CD14-positive monocyte (primary cell): Measurements from ENCODE around the gene UNC45B. TPM values are rescaled to one million over a fixed set of nuclear protein-coding genes. Genes with fewer than 3 reads are reported as not detected.
"Not testable (repeated sequence)": the region's sequence is repeated elsewhere in the genome, so short reads cannot be mapped to it uniquely, and the experiment has no call there.

Source experiments
- DNase-seq, 3 donors: peaks; one replicate each; pipeline ENCODE4 v3.0.0-alpha.2; 2011 to 2022
- H2AFZ ChIP-seq: 2 replicates; pipeline ENCODE4 v1.6.0; 2012; ENCODE audit warnings: mild to moderate bottlenecking, low read depth, low read length, inconsistent platforms; ENCODE audit not compliant: insufficient read depth, poor library complexity, severe bottlenecking
- H3K27ac ChIP-seq, 2 donors: 1 replicate in 1 of 2; 2 replicates in 1 of 2; pipeline ENCODE4 v1.5.1; 2012 to 2013; ENCODE audit warnings: low read length in 2 of 2, control low read depth in 1 of 2, inconsistent platforms in 1 of 2, low read depth in 1 of 2, mild to moderate bottlenecking in 1 of 2
- H3K27me3 ChIP-seq, 2 donors: one replicate each; pipeline versions ENCODE4 v1.6.0 to v1.6.1; 2011 to 2013; ENCODE audit warnings: low read length in 2 of 2; ENCODE audit not compliant: control insufficient read depth in 2 of 2, insufficient read depth in 2 of 2
- H3K36me3 ChIP-seq, 2 donors: replicated peaks in 1 of 2; 1 replicate in 1 of 2; 2 replicates in 1 of 2; pipeline versions ENCODE4 v1.5.1 to v1.6.1; 2012 to 2013; ENCODE audit warnings: low read length in 2 of 2, control low read depth in 1 of 2, inconsistent platforms in 1 of 2, mild to moderate bottlenecking in 1 of 2; ENCODE audit not compliant: insufficient read depth in 2 of 2, control insufficient read depth in 1 of 2
- H3K4me1 ChIP-seq, 2 donors: 1 replicate in 1 of 2; 2 replicates in 1 of 2; pipeline versions ENCODE4 v1.5.1 to v1.6.1; 2012 to 2013; ENCODE audit warnings: low read length in 2 of 2, control low read depth in 1 of 2, inconsistent platforms in 1 of 2, mild to moderate bottlenecking in 1 of 2, moderate library complexity in 1 of 2; ENCODE audit not compliant: insufficient read depth in 2 of 2, control insufficient read depth in 1 of 2
- H3K4me2 ChIP-seq: replicated peaks from 2 replicates; pipeline ENCODE3; 2012; ENCODE audit warnings: low read length, moderate library complexity, mild to moderate bottlenecking; ENCODE audit not compliant: poor library complexity, severe bottlenecking; ENCODE audit errors: extremely low read depth
- H3K4me3 ChIP-seq, 3 experiments: fragments of 200-600 bp in 1 of 3; sonication (generic) in 1 of 3; replicated peaks in 1 of 3; 1 replicate in 2 of 3; 2 replicates in 1 of 3; pipeline ENCODE4 v1.5.1; 2011 to 2013; ENCODE audit warnings: low read length in 3 of 3, mild to moderate bottlenecking in 3 of 3, control low read depth in 2 of 3, low read depth in 2 of 3, inconsistent platforms in 1 of 3, moderate library complexity in 1 of 3
- H3K79me2 ChIP-seq: 2 replicates; pipeline ENCODE4 v1.6.0; 2012; ENCODE audit warnings: mild to moderate bottlenecking, control low read depth, inconsistent platforms, low read length, moderate library complexity; ENCODE audit not compliant: insufficient read depth
- H3K9ac ChIP-seq: 2 replicates; pipeline ENCODE4 v1.6.0; 2017; ENCODE audit warnings: low read length, mild to moderate bottlenecking; ENCODE audit not compliant: insufficient read depth, poor library complexity, severe bottlenecking
- H3K9me3 ChIP-seq, 2 donors: replicated peaks in 1 of 2; 1 replicate in 1 of 2; 2 replicates in 1 of 2; pipeline versions ENCODE4 v1.5.1 to v1.6.1; 2012 to 2013; ENCODE audit warnings: low read length in 2 of 2, control low read depth in 1 of 2; ENCODE audit not compliant: control insufficient read depth in 1 of 2, insufficient read depth in 1 of 2
- H4K20me1 ChIP-seq: 2 replicates; pipeline ENCODE4 v1.6.0; 2012; ENCODE audit warnings: mild to moderate bottlenecking, low read length, control low read depth, moderate library complexity; ENCODE audit not compliant: insufficient read depth
- H3K27ac Mint-ChIP-seq, 7 donors: one replicate each; pipeline ENCODE4 v1.8.0; 2020; ENCODE audit warnings: mild to moderate bottlenecking in 7 of 7, mixed read lengths in 7 of 7, moderate library complexity in 6 of 7, inconsistent platforms in 2 of 7
- H3K27me3 Mint-ChIP-seq, 3 donors: one replicate each; pipeline ENCODE4 v1.8.0; 2021 to 2022; ENCODE audit warnings: low read depth in 3 of 3, mild to moderate bottlenecking in 3 of 3, mixed read lengths in 3 of 3, moderate library complexity in 3 of 3, inconsistent platforms in 1 of 3
- H3K36me3 Mint-ChIP-seq, 2 donors: one replicate each; pipeline ENCODE4 v1.8.0; 2020; ENCODE audit warnings: mixed read lengths in 2 of 2, inconsistent platforms in 1 of 2, mild to moderate bottlenecking in 1 of 2
- H3K4me1 Mint-ChIP-seq: one replicate; pipeline ENCODE4 v1.8.0; 2020; ENCODE audit warnings: mild to moderate bottlenecking, mixed read lengths
- H3K4me3 Mint-ChIP-seq, 2 donors: one replicate each; pipeline ENCODE4 v1.8.0; 2020; ENCODE audit warnings: mild to moderate bottlenecking in 2 of 2, mixed read lengths in 2 of 2, moderate library complexity in 1 of 2
- H3K9me3 Mint-ChIP-seq, 7 donors: one replicate each; pipeline ENCODE4 v1.8.0; 2020 to 2022; ENCODE audit warnings: mixed read lengths in 7 of 7, mild to moderate bottlenecking in 6 of 7, moderate library complexity in 6 of 7, inconsistent platforms in 2 of 7
- CTCF ChIP-seq: fragments of 200-600 bp; IDR thresholded peaks from one replicate; pipeline ENCODE4 v1.8.0; 2022; ENCODE audit warnings: antibody characterized with exemption, mild to moderate bottlenecking
- WGBS: methylation state at CpG from one replicate; pipeline ENCODE4 v1.1.5; 2013; ENCODE audit warnings: missing lambda C conversion rate; ENCODE audit not compliant: insufficient coverage; 5-methylcytosine and 5-hydroxymethylcytosine counted together
- intact Hi-C, 2 donors: fragments of 100-400 bp; cut with micrococcal nuclease; formaldehyde crosslinking; loops; one replicate each; pipeline versions ENCODE4 v1.15.0 to v1.15.1; 2023
- polyA plus RNA-seq, 3 donors: library from polyadenylated mRNA; depleted of rRNA in 1 of 3; unstranded in 2 of 3; stranded (reverse) in 1 of 3; fragments of 300-500 nt in 2 of 3; fragments of >200 nt in 1 of 3; fragmentation: Illumina TruSeq in 2 of 3; gene quantifications; 1 replicate in 2 of 3; 2 replicates in 1 of 3; pipeline ENCODE4 v1.2.3, GENCODE V29; 2012 to 2021

The UNC45B gene
- polyA plus RNA-seq, 3 donors: not detected

- Histone ChIP-seq H4K20me1 (no peaks in the 10 kb centered on the region), H3K27ac (no peak overlapping the region), H3K79me2 (no peaks in the 10 kb centered on the region), H2AFZ (no peak overlapping the region), H3K27me3 (peaks cover 3 to 6% of the 10 kb centered on the region in 2 donors), H3K4me1 (no peaks in the 10 kb centered on the region), H3K36me3 (no peaks in the 10 kb centered on the region), H3K9ac (no peak overlapping the region), H3K9me3 (peaks cover 2 to 5% of the 10 kb centered on the region in 2 donors), H3K4me2 (no peak overlapping the region), H3K4me3 (no peak overlapping the region)
- H3K27ac Mint-ChIP-seq: peak overlapping the region in 1 of 7 donors; percentile 28
- intact Hi-C loops: no loop called here
- no peak for TF ChIP-seq CTCF
- peaks cover 12 to 21% (median 15%) of the 10 kb centered on the region in 3 donors for H3K27me3 Mint-ChIP-seq
- DNase-seq: no peak
- 100% methylated on average over 1 of the region's 2 CpGs for WGBS
- no peaks in the 10 kb centered on the region for H3K36me3 Mint-ChIP-seq
- no peak overlapping the region for H3K4me3 Mint-ChIP-seq
- H3K4me1 Mint-ChIP-seq: no peaks in the 10 kb centered on the region
- H3K9me3 Mint-ChIP-seq: peaks cover 1 to 6% (median 5%) of the 10 kb centered on the region in 7 donors
These were observed 79.9 kb downstream of the UNC45B start for GRCh38 chr17:35227546-35227945.

- Histone ChIP-seq H2AFZ (no peak overlapping the region), H3K27me3 (peaks cover 3% of the 10 kb centered on the region in 2 donors), H3K36me3 (no peaks in the 10 kb centered on the region), H3K4me3 (no peak overlapping the region), H3K9ac (no peak overlapping the region), H3K79me2 (no peaks in the 10 kb centered on the region), H3K27ac (no peak overlapping the region), H3K4me2 (no peak overlapping the region), H3K4me1 (no peaks in the 10 kb centered on the region), H4K20me1 (no peaks in the 10 kb centered on the region), H3K9me3 (no peaks in the 10 kb centered on the region)
- no peaks in the 10 kb centered on the region for H3K4me1 Mint-ChIP-seq
- intact Hi-C loops: no loop called here
- no CpG with 5 or more reads among the region's 1 CpG for WGBS
- peaks cover 11 to 15% (median 13%) of the 10 kb centered on the region in 3 donors for H3K27me3 Mint-ChIP-seq
- no peak overlapping the region for H3K4me3 Mint-ChIP-seq
- peaks cover 0 to 3% (median 0%) of the 10 kb centered on the region in 7 donors for H3K9me3 Mint-ChIP-seq
- no peak overlapping the region for H3K27ac Mint-ChIP-seq
- H3K36me3 Mint-ChIP-seq: no peaks in the 10 kb centered on the region
- DNase-seq: no peak
- TF ChIP-seq CTCF: no peak
These were observed 82.0 kb downstream of the UNC45B start for GRCh38 chr17:35229638-35230037.

GRCh38 chr17:35234315-35234714 is 86.7 kb downstream of the UNC45B start:
- intact Hi-C loops, H3K9me3 Mint-ChIP-seq, H3K36me3 Mint-ChIP-seq, H3K36me3 ChIP-seq, H3K27me3 ChIP-seq, DNase-seq, H3K4me1 ChIP-seq, H3K4me3 ChIP-seq, H3K9me3 ChIP-seq, H2AFZ ChIP-seq, H4K20me1 ChIP-seq, H3K9ac ChIP-seq, H3K27ac Mint-ChIP-seq, H3K4me3 Mint-ChIP-seq, H3K27ac ChIP-seq, H3K79me2 ChIP-seq, H3K4me1 Mint-ChIP-seq, H3K4me2 ChIP-seq: not testable (repeated sequence)
- peaks cover 8 to 14% (median 11%) of the 10 kb centered on the region in 3 donors for H3K27me3 Mint-ChIP-seq
- WGBS: 89% methylated on average over 3 of the region's 4 CpGs
